Tibial nerve (tissue), 4 donors: ENCODE results near the gene CHN2.

Experiments used
- CTCF ChIP-seq, 5 experiments: fragments of 200-600 bp in 3 of 5; fragments of 450-650 bp in 2 of 5; sonication (generic) in 3 of 5; IDR thresholded peaks; one replicate each; pipeline ENCODE4 v1.5.1; 2016 to 2019; ENCODE audit warnings: antibody characterized with exemption in 5 of 5, mild to moderate bottlenecking in 3 of 5, moderate library complexity in 2 of 5
- EP300 ChIP-seq, 2 donors: sonication (generic); formaldehyde crosslinking; IDR thresholded peaks; one replicate each; pipeline ENCODE4 v1.6.1; 2017; ENCODE audit warnings: antibody characterized with exemption in 2 of 2, mild to moderate bottlenecking in 1 of 2
- POLR2A ChIP-seq, 2 donors: fragments of 450-650 bp; IDR thresholded peaks; one replicate each; pipeline ENCODE4 v1.6.1; 2017; ENCODE audit warnings: antibody characterized with exemption in 2 of 2, mild to moderate bottlenecking in 2 of 2, moderate library complexity in 2 of 2

- no peak for TF ChIP-seq CTCF (IDR thresholded peaks at IDR 0.05)
- TF ChIP-seq POLR2A (IDR thresholded peaks at IDR 0.05): no peak
- no peak for TF ChIP-seq EP300 (IDR thresholded peaks at IDR 0.05)
Measured at GRCh38 chr7:29249860-29250259, 55.3 kb downstream of the CHN2 start.
